GM10847 (cell line): Measurements from ENCODE around the gene CACNA1F.

Experiments
- POLR2A ChIP-seq: IDR thresholded peaks from 2 replicates; pipeline ENCODE4 v1.6.1; 2011; ENCODE audit not compliant: insufficient read length; ENCODE audit errors: extremely low read depth

CACNA1F gene

GRCh38 chrX:49262603-49263002, 29.5 kb upstream of the CACNA1F start:
- TF ChIP-seq POLR2A, result no peak

- TF ChIP-seq POLR2A, result no peak
These were observed 27.3 kb upstream of the CACNA1F start for GRCh38 chrX:49260221-49260985.

GRCh38 chrX:49258749-49259124, 25.6 kb upstream of the CACNA1F start:
- no peak for TF ChIP-seq POLR2A

GRCh38 chrX:49257846-49258748, 25.0 kb upstream of the CACNA1F start:
- TF ChIP-seq POLR2A, result no peak

- TF ChIP-seq POLR2A, result no peak
These were observed 24.1 kb upstream of the CACNA1F start for GRCh38 chrX:49257074-49257790.

GRCh38 chrX:49256268-49256995, 23.3 kb upstream of the CACNA1F start:
- TF ChIP-seq POLR2A, result no peak

GRCh38 chrX:49254639-49255038, 21.5 kb upstream of the CACNA1F start:
- TF ChIP-seq POLR2A, result no peak

- no peak for TF ChIP-seq POLR2A
These were observed 18.2 kb upstream of the CACNA1F start for GRCh38 chrX:49251325-49251724.

GRCh38 chrX:49250578-49250977, 17.4 kb upstream of the CACNA1F start:
- TF ChIP-seq POLR2A, result no peak

- TF ChIP-seq POLR2A, result no peak
These were observed 16.9 kb upstream of the CACNA1F start for GRCh38 chrX:49250066-49250465.

GRCh38 chrX:49249616-49250015, 16.5 kb upstream of the CACNA1F start:
- no peak for TF ChIP-seq POLR2A

- TF ChIP-seq POLR2A, result no peak
These were observed 15.9 kb upstream of the CACNA1F start for GRCh38 chrX:49249071-49249470.

- no peak for TF ChIP-seq POLR2A
These were observed 15.0 kb upstream of the CACNA1F start for GRCh38 chrX:49247916-49248811.

- TF ChIP-seq POLR2A, result no peak
These were observed 14.2 kb upstream of the CACNA1F start for GRCh38 chrX:49247346-49247745.
